Ishikawa (cell line): ENCODE measurements around the gene MT1H.

Experiments
- CEBPB ChIP-seq: IDR thresholded peaks from 2 replicates; pipeline ENCODE4 v1.6.1; 2012
- CREB1 ChIP-seq: IDR thresholded peaks from 2 replicates; pipeline ENCODE4 v1.6.1; 2012; ENCODE audit warnings: low read depth
- EGR1 ChIP-seq: IDR thresholded peaks from 2 replicates; pipeline ENCODE4 v1.6.1; 2012
- EP300 ChIP-seq: IDR thresholded peaks from 2 replicates; pipeline ENCODE4 v1.6.1; 2012; ENCODE audit warnings: borderline replicate concordance
- FOXM1 ChIP-seq: IDR thresholded peaks from 2 replicates; pipeline ENCODE4 v1.6.1; 2012; ENCODE audit warnings: low read depth, borderline replicate concordance
- NFIC ChIP-seq: IDR thresholded peaks from 2 replicates; pipeline ENCODE4 v1.6.1; 2012
- RAD21 ChIP-seq: IDR thresholded peaks from 2 replicates; pipeline ENCODE4 v1.6.1; 2012; ENCODE audit warnings: low read depth
- TAF1 ChIP-seq: IDR thresholded peaks from 2 replicates; pipeline ENCODE4 v1.6.1; 2012; ENCODE audit warnings: low read depth, mild to moderate bottlenecking
- TCF12 ChIP-seq: IDR thresholded peaks from 2 replicates; pipeline ENCODE4 v1.6.1; 2012; ENCODE audit warnings: low read depth
- TEAD4 ChIP-seq: IDR thresholded peaks from 2 replicates; pipeline ENCODE4 v1.6.1; 2012
- YY1 ChIP-seq: IDR thresholded peaks from 2 replicates; pipeline ENCODE4 v1.6.1; 2012; ENCODE audit warnings: low read depth
- ZBTB7A ChIP-seq: IDR thresholded peaks from 2 replicates; pipeline ENCODE4 v1.6.1; 2012; ENCODE audit warnings: low read depth
- TF ChIP-seq, protein P1 (sequence below): IDR thresholded peaks from 2 replicates; pipeline ENCODE4 v1.6.1; 2012
- TF ChIP-seq, protein P2 (sequence below): IDR thresholded peaks from 2 replicates; pipeline ENCODE4 v1.6.1; 2012; ENCODE audit warnings: low read depth, mild to moderate bottlenecking
- TF ChIP-seq, protein P3 (sequence below): IDR thresholded peaks from 2 replicates; pipeline ENCODE4 v1.6.1; 2012

Gene MT1H

DNA sequence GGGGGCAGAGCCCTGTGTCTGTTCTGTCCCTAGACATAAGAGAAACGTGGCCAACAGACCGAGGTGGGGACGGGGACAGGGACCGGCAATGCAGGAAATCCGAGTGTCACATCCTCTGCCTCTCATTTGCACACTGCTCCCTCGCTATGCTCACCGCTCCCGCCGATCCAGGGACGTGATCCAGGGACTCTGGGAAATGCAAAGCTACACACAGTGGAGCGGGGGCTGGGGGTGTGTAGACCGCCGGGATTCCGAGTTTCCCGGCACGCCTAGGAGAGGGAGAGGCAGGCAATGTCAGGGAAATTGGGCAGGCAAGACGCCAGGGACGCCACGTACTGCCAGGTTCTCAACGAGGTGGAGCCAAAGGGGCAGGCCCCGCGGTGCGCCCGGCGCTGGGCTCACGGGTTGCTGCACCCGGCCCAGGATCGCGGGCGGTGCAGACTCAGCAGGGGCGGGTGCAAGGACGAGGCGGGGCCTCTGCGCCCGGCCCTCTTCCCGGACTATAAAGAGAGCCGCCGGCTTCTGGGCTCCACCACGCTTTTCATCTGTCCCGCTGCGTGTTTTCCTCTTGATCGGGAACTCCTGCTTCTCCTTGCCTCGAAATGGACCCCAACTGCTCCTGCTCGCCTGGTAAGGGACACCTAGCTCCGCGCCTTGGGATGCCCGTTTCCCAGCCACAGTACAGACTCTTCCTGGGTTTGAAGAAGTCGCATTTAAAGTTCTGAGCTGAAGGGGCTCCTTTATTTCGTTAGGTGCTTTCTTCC lies 12.5 kb downstream of the MT1H start, which contains the start of gene MT1X:
Gene MT1X (plus strand): TSS at position 532 of the 764 bp plus-strand sequence. CDS start 71 bp downstream, at position 603.
- TF ChIP-seq RAD21: no peak
- no peak for TF ChIP-seq CEBPB
- peak; percentile 18; the same call in 1 of the 2 replicates for TF ChIP-seq TCF12
- TF ChIP-seq TEAD4: no peak; the same call in 1 of the 2 replicates
- TF ChIP-seq EP300: no peak; the same call in 1 of the 2 replicates
- TF ChIP-seq CREB1: no peak
- peak; percentile 67 for TF ChIP-seq NFIC
- TF ChIP-seq FOXM1: no peak
- TF ChIP-seq YY1: 0 out of 2 replicates have a peak, but pooled peaks have one; percentile 22
- TF ChIP-seq, protein P1, sequence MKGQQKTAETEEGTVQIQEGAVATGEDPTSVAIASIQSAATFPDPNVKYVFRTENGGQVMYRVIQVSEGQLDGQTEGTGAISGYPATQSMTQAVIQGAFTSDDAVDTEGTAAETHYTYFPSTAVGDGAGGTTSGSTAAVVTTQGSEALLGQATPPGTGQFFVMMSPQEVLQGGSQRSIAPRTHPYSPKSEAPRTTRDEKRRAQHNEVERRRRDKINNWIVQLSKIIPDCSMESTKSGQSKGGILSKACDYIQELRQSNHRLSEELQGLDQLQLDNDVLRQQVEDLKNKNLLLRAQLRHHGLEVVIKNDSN: no peak
- TF ChIP-seq, protein P2, sequence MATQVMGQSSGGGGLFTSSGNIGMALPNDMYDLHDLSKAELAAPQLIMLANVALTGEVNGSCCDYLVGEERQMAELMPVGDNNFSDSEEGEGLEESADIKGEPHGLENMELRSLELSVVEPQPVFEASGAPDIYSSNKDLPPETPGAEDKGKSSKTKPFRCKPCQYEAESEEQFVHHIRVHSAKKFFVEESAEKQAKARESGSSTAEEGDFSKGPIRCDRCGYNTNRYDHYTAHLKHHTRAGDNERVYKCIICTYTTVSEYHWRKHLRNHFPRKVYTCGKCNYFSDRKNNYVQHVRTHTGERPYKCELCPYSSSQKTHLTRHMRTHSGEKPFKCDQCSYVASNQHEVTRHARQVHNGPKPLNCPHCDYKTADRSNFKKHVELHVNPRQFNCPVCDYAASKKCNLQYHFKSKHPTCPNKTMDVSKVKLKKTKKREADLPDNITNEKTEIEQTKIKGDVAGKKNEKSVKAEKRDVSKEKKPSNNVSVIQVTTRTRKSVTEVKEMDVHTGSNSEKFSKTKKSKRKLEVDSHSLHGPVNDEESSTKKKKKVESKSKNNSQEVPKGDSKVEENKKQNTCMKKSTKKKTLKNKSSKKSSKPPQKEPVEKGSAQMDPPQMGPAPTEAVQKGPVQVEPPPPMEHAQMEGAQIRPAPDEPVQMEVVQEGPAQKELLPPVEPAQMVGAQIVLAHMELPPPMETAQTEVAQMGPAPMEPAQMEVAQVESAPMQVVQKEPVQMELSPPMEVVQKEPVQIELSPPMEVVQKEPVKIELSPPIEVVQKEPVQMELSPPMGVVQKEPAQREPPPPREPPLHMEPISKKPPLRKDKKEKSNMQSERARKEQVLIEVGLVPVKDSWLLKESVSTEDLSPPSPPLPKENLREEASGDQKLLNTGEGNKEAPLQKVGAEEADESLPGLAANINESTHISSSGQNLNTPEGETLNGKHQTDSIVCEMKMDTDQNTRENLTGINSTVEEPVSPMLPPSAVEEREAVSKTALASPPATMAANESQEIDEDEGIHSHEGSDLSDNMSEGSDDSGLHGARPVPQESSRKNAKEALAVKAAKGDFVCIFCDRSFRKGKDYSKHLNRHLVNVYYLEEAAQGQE: no peak
- TF ChIP-seq EGR1: no peak
- TF ChIP-seq, protein P3, sequence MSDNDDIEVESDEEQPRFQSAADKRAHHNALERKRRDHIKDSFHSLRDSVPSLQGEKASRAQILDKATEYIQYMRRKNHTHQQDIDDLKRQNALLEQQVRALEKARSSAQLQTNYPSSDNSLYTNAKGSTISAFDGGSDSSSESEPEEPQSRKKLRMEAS: peak; percentile 28
- no peak for TF ChIP-seq ZBTB7A
- TF ChIP-seq TAF1: peak; percentile 75

DNA sequence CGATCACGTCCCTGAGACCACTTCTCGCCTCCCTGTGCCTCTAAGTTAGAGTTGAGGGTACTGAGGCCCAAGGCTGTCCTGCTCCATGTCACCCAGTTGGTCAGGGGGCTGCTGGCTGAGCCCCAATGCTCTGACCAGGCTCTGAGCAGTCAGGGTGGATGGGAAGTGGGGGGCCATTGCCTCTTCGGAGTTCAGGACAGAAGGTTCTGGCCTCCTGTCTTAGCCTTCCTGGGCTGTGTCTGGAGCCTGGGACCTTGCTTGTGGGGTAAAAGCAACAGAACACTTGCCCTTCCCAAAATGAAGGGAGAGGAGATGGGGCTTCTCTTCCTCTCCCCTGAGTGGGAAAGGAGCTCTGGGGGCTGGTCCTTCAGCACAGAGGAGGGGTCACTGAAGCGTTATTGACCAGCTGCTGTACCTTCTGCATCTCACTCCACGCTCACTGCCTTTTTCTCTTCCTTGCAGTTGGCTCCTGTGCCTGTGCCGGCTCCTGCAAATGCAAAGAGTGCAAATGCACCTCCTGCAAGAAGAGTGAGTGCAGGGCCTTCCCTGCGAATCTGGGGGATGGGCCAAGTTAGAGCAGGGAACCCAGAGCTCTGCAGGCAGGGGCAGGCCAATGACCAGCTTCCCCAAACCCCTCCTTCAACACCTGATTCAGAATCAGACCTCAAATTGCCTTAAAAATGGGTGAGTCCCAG lies 13.2 kb downstream of the MT1H start:
- TF ChIP-seq TEAD4 (no peak), YY1 (no peak), FOXM1 (no peak), CREB1 (no peak), CEBPB (no peak), EGR1 (no peak), RAD21 (no peak), ZBTB7A (no peak), TAF1 (no peak; the same call in 1 of the 2 replicates), TCF12 (no peak), NFIC (no peak), EP300 (no peak)
- TF ChIP-seq, protein P2: no peak
- TF ChIP-seq, protein P1: no peak
- TF ChIP-seq, protein P3: no peak

DNA sequence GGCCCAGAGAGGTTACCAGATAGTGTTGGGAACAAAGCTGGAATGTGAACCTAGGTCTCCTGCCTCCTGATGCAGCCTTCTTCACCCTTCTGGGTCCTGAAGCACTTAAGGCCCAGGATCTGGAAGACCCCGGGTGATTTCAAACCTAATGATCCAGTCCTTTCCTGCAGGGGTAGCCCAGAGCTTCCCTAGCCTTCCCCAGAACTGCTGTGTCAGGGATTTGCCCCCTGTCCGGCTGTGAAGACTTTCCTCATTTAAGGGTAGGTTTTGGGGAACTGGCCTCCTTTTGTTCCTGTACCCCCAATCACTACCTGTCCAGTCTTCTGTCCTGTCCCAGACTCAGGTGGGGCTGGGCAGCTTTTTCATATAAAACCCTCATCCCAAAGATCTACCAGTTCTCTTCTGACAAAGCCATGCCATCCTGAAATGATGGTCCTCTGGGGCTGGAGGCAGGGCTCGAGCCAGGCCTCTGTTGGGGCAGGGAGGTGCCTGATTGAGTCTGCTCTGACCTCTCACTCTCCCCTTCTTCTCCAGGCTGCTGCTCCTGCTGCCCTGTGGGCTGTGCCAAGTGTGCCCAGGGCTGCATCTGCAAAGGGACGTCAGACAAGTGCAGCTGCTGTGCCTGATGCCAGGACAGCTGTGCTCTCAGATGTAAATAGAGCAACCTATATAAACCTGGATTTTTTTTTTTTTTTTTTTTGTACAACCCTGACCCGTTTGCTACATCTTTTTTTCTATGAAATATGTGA lies 14.0 kb downstream of the MT1H start:
- TF ChIP-seq, protein P2: no peak
- no peak for TF ChIP-seq TAF1
- TF ChIP-seq CEBPB: no peak
- TF ChIP-seq CREB1: no peak
- TF ChIP-seq RAD21: no peak
- TF ChIP-seq, protein P3: no peak
- TF ChIP-seq, protein P1: no peak
- no peak for TF ChIP-seq EGR1
- TF ChIP-seq ZBTB7A: no peak
